GM19043 (cell line): ENCODE measurements around the gene ARRDC5.
"Not testable (repeated sequence)": the region's sequence is repeated elsewhere in the genome, so short reads cannot be mapped to it uniquely, and the experiment has no call there.

ENCODE experiments used
- ATAC-seq: cut with Tn5 transposase; IDR thresholded peaks from one replicate; pipeline ENCODE4 v1.9.1; 2021; ENCODE audit warnings: low read depth; ENCODE audit not compliant: unreplicated experiment

The ARRDC5 gene

GRCh38 chr19:4902796-4903195, at the start of gene ARRDC5:
ARRDC5 (minus strand) TSS chr19:4902896; CDS start chr19:4902825, 71 bp downstream.
- ATAC-seq = no peak

GRCh38 chr19:4951656-4952055, 49.0 kb upstream of the ARRDC5 start:
- no peak for ATAC-seq

- not testable (repeated sequence) for ATAC-seq
These were observed 48.0 kb upstream of the ARRDC5 start for GRCh38 chr19:4950650-4951049.

- ATAC-seq = not testable (repeated sequence)
These were observed 39.0 kb upstream of the ARRDC5 start for GRCh38 chr19:4941638-4942169.

- ATAC-seq = no peak
These were observed 36.8 kb upstream of the ARRDC5 start for GRCh38 chr19:4939466-4939865.

GRCh38 chr19:4938461-4938860, 35.8 kb upstream of the ARRDC5 start:
- not testable (repeated sequence) for ATAC-seq

- ATAC-seq = no peak
These were observed 34.4 kb upstream of the ARRDC5 start for GRCh38 chr19:4937060-4937459.

- no peak for ATAC-seq
These were observed 32.7 kb upstream of the ARRDC5 start for GRCh38 chr19:4935444-4935843.

- ATAC-seq = no peak
These were observed 30.8 kb upstream of the ARRDC5 start for GRCh38 chr19:4933528-4933927.

GRCh38 chr19:4932711-4933110, 30.0 kb upstream of the ARRDC5 start:
- no peak for ATAC-seq

GRCh38 chr19:4930664-4931063, 28.0 kb upstream of the ARRDC5 start:
- no peak for ATAC-seq

GRCh38 chr19:4929186-4929585, 26.5 kb upstream of the ARRDC5 start:
- no peak for ATAC-seq

- ATAC-seq = no peak
These were observed 20.6 kb upstream of the ARRDC5 start for GRCh38 chr19:4923276-4923747.

GRCh38 chr19:4922530-4923275, 20.0 kb upstream of the ARRDC5 start:
- ATAC-seq = no peak

GRCh38 chr19:4916292-4917082, 13.8 kb upstream of the ARRDC5 start:
- no peak for ATAC-seq

GRCh38 chr19:4914736-4915501, 12.2 kb upstream of the ARRDC5 start:
- ATAC-seq = no peak

- no peak for ATAC-seq
These were observed 11.5 kb upstream of the ARRDC5 start for GRCh38 chr19:4913996-4914735.

GRCh38 chr19:4911786-4912672, 9.3 kb upstream of the ARRDC5 start:
- ATAC-seq = no peak

GRCh38 chr19:4911314-4911713, 8.6 kb upstream of the ARRDC5 start:
- ATAC-seq = no peak
